Lower lobe of right lung (tissue), 2 donors: ENCODE results near the gene SLC30A3. TPM values are rescaled to one million over a fixed set of nuclear protein-coding genes. Genes with fewer than 3 reads are reported as not detected.

ENCODE experiments used
- ATAC-seq, 2 donors: fragments of 200-7000 bp; cut with Tn5 transposase; one replicate each; pipeline ENCODE4 v1.9.1; 2020 to 2022; ENCODE audit warnings: mild to moderate bottlenecking in 2 of 2, moderate library complexity in 2 of 2
- DNase-seq: peaks from one replicate; pipeline ENCODE4 v3.0.0-alpha.2; 2020
- H3K27ac ChIP-seq: fragments of 200-600 bp; one replicate; pipeline ENCODE4 v1.8.0; 2022
- H3K27me3 ChIP-seq: fragments of 200-600 bp; one replicate; pipeline ENCODE4 v1.8.0; 2022; ENCODE audit warnings: low read depth
- H3K36me3 ChIP-seq: fragments of 200-600 bp; one replicate; pipeline ENCODE4 v1.8.0; 2022; ENCODE audit warnings: mild to moderate bottlenecking
- H3K4me1 ChIP-seq: fragments of 200-600 bp; one replicate; pipeline ENCODE4 v1.8.0; 2022
- H3K4me3 ChIP-seq: fragments of 200-600 bp; one replicate; pipeline ENCODE4 v1.8.0; 2022; ENCODE audit warnings: mild to moderate bottlenecking
- H3K9me3 ChIP-seq: fragments of 200-600 bp; one replicate; pipeline ENCODE4 v1.8.0; 2022
- intact Hi-C: fragments of 100-400 bp; cut with DNase I; formaldehyde crosslinking; loops from one replicate; pipeline ENCODE4 v1.11.0; 2022
- total RNA-seq: library from RNA; stranded (reverse); fragmentation: NEBNext Ultra II Directional; extraction: Animal tissue kit (Norgen Biotek cat#: 25700); gene quantifications from one replicate; pipeline ENCODE4 v1.2.1, GENCODE V29; 2021
- TF ChIP-seq, protein P1 (sequence below): fragments of 200-600 bp; IDR thresholded peaks from one replicate; pipeline ENCODE4 v1.8.0; 2022; ENCODE audit warnings: antibody characterized with exemption, mild to moderate bottlenecking
- donor health status: DM: no; HTN: yes; CAD: no; lungs with severe emphysema.

SLC30A3 gene
- total RNA-seq, 1 donor from 2014 or later, result 0.80 TPM

DNA sequence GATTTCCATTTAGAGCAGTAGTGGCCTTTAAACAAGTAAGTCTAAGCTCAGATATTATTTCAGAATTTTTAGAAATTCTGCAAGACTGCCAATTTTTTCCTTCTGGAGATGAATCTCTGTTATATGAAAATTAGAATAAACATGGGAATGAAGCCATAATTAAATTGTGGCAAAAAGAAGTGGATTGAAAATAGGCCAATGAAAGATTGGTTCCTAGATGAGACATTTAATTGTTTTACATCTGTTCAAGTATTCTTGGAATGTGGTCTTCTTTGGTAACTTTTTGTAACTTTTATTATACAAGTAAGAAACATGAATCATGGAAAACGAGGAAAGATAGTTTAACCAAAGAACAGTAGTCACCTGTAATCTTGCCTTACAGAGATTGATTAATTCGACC, 35.3 kb downstream of the SLC30A3 start:
- peaks cover 100% of the 10 kb centered on the region for H3K36me3 ChIP-seq
- TF ChIP-seq, protein P1, sequence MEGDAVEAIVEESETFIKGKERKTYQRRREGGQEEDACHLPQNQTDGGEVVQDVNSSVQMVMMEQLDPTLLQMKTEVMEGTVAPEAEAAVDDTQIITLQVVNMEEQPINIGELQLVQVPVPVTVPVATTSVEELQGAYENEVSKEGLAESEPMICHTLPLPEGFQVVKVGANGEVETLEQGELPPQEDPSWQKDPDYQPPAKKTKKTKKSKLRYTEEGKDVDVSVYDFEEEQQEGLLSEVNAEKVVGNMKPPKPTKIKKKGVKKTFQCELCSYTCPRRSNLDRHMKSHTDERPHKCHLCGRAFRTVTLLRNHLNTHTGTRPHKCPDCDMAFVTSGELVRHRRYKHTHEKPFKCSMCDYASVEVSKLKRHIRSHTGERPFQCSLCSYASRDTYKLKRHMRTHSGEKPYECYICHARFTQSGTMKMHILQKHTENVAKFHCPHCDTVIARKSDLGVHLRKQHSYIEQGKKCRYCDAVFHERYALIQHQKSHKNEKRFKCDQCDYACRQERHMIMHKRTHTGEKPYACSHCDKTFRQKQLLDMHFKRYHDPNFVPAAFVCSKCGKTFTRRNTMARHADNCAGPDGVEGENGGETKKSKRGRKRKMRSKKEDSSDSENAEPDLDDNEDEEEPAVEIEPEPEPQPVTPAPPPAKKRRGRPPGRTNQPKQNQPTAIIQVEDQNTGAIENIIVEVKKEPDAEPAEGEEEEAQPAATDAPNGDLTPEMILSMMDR, result no peak
- intact Hi-C loops, result no loop called here
- no peak for ATAC-seq
- no peaks in the 10 kb centered on the region for H3K27me3 ChIP-seq
- no peaks in the 10 kb centered on the region for H3K9me3 ChIP-seq
- no peak for DNase-seq
- no peak overlapping the region for H3K4me3 ChIP-seq
- H3K27ac ChIP-seq, result no peak overlapping the region
- no peaks in the 10 kb centered on the region for H3K4me1 ChIP-seq

DNA sequence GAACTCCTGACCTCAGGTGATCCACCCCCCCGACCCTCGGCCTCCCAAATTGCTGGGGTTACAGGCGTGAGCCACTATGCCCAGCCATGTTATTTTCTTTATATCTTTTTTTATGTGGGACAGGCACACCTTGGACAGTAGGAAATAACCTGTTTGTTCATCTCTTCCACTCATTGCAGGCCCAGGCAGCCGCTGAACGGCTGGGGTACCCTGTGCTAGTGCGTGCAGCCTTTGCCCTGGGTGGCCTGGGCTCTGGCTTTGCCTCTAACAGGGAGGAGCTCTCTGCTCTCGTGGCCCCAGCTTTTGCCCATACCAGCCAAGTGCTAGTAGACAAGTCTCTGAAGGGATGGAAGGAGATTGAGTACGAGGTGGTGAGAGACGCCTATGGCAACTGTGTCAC, 37.3 kb downstream of the SLC30A3 start:
- Histone ChIP-seq H3K36me3 (peaks cover 89% of the 10 kb centered on the region), H3K27me3 (no peaks in the 10 kb centered on the region), H3K9me3 (no peaks in the 10 kb centered on the region), H3K4me1 (no peaks in the 10 kb centered on the region), H3K4me3 (no peak overlapping the region), H3K27ac (no peak overlapping the region)
- TF ChIP-seq, protein P1, result no peak
- no peak for ATAC-seq
- no peak for DNase-seq
- intact Hi-C loops, result no loop called here

DNA sequence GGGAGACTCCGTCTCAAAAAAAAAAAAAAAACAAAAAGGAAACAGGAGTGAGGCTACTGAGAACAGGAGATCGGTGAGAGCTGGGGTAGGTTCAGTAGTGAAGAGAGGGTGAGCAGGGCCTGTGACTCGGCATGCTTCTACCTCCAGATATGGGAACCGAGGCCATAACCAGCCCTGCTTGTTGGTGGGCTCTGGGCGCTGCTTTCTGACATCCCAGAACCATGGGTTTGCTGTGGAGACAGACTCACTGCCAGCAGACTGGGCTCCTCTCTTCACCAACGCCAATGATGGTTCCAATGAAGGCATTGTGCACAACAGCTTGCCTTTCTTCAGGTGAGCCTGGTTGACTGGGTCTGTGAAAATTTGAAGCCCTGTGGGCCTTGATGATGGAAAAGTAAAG, 39.4 kb downstream of the SLC30A3 start:
- peaks cover under 1% of the 10 kb centered on the region for H3K4me1 ChIP-seq
- no peaks in the 10 kb centered on the region for H3K27me3 ChIP-seq
- intact Hi-C loops, result no loop called here
- ATAC-seq (no peak), DNase-seq (no peak)
- no peaks in the 10 kb centered on the region for H3K9me3 ChIP-seq
- H3K4me3 ChIP-seq, result no peak overlapping the region
- TF ChIP-seq, protein P1, result no peak
- H3K36me3 ChIP-seq, result peaks cover 68% of the 10 kb centered on the region
- H3K27ac ChIP-seq, result no peak overlapping the region

DNA sequence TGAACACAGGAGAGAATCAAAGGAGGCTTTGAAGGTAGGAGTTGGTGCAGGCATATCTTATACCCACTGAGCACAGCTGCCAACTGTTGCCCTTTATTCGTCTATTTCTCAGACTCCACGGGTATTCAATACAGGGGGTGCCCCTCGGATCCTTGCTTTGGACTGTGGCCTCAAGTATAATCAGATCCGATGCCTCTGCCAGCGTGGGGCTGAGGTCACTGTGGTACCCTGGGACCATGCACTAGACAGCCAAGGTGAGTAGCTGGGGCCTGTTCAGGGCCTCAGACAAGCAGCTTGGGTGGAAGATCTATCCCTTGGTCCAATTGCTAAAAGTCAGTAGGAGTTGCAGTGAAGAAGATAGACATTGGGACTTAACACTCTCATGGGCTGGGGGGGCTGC, 40.4 kb downstream of the SLC30A3 start:
- no peak overlapping the region for H3K4me3 ChIP-seq
- no peak overlapping the region for H3K27ac ChIP-seq
- TF ChIP-seq, protein P1, result no peak
- intact Hi-C loops, result no loop called here
- no peaks in the 10 kb centered on the region for H3K9me3 ChIP-seq
- peaks cover 58% of the 10 kb centered on the region for H3K36me3 ChIP-seq
- no peaks in the 10 kb centered on the region for H3K27me3 ChIP-seq
- DNase-seq (no peak), ATAC-seq (no peak)
- H3K4me1 ChIP-seq, result peaks cover 9% of the 10 kb centered on the region

DNA sequence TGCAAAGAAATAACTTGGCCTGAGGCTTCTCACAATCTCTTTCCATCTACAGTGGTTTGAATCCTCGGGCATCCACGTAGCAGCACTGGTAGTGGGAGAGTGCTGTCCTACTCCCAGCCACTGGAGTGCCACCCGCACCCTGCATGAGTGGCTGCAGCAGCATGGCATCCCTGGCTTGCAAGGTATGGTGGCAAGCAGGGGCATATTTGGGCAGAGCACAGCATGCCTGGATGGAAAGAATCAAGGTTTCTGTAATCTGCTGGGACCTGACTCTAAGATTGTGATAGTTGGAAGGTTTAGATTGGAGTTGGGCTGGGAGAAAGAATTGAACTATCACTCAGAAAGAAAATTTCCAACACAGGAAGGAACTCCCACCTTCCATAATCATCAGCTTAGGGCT, 41.7 kb downstream of the SLC30A3 start:
- intact Hi-C loops, result no loop called here
- Histone ChIP-seq H3K9me3 (no peaks in the 10 kb centered on the region), H3K27ac (no peak overlapping the region), H3K4me3 (no peak overlapping the region), H3K36me3 (peaks cover 46% of the 10 kb centered on the region), H3K27me3 (no peaks in the 10 kb centered on the region), H3K4me1 (peaks cover 15% of the 10 kb centered on the region)
- DNase-seq (no peak), ATAC-seq (no peak)
- TF ChIP-seq, protein P1, result no peak

DNA sequence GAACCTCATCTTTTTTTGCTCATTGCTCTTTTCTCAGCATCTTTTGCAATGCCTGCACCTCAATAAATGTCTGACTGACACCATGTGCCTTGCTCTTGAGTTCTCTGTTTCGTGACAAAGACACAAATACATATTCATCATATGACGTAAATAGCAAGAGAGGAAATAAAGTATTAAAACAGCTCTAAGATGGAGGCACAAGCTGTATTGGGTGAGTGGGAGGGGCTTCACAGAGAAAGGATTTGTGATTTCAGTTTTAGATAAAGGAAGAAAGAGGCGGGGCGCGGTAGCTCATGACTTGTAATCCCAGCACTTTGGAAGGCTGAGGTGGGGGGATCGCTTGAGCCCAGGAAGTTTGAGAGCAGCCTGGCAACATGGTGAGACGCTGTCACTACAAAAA, 42.8 kb downstream of the SLC30A3 start:
- Histone ChIP-seq H3K36me3 (peaks cover 44% of the 10 kb centered on the region), H3K4me1 (peaks cover 15% of the 10 kb centered on the region), H3K27ac (no peak overlapping the region), H3K9me3 (no peaks in the 10 kb centered on the region), H3K4me3 (no peak overlapping the region), H3K27me3 (no peaks in the 10 kb centered on the region)
- intact Hi-C loops, result no loop called here
- DNase-seq, result no peak
- no peak for ATAC-seq
- TF ChIP-seq, protein P1, result no peak
